NOMO-1 treated with dmso at 0.1 percent for 144 hours (cell line): Measurements from ENCODE around the gene ALG5.

ENCODE experiments used
- DNase-seq: peaks from one replicate; lab custom pipeline; 2025; ENCODE audit not compliant: unreplicated experiment; lab: John Stamatoyannopoulos, UW

ALG5 gene

GRCh38 chr13:36915896-36916640 is 83.1 kb downstream of the ALG5 start:
- DNase-seq: no peak

DNA sequence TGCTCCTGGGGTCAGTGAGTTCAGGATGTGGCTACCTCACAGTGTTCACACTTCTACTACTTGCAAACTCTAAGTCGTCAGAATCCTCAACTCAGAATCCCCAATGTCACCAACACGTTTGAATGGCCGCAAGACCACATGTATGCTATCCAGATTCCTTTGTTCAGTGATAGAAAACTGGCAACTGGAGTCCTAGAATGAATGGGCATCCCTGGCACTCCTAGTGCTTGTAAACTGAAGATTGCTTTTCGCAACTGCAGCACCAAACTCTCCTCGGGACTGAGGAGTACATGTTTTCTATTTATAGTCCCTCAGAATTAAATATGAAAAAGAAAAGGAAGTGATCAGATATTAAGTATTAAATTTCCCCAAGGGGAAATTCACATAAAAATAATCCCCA is 84.0 kb downstream of the ALG5 start:
- DNase-seq: no peak

- no peak for DNase-seq
These were observed 84.5 kb downstream of the ALG5 start for GRCh38 chr13:36914648-36915047.

GRCh38 chr13:36913463-36913862 is 85.7 kb downstream of the ALG5 start:
- no peak for DNase-seq

GRCh38 chr13:36912973-36913372 is 86.2 kb downstream of the ALG5 start:
- no peak for DNase-seq

GRCh38 chr13:36912369-36912768 is 86.8 kb downstream of the ALG5 start:
- DNase-seq: no peak

GRCh38 chr13:36910545-36910944 is 88.6 kb downstream of the ALG5 start:
- DNase-seq: no peak

DNA sequence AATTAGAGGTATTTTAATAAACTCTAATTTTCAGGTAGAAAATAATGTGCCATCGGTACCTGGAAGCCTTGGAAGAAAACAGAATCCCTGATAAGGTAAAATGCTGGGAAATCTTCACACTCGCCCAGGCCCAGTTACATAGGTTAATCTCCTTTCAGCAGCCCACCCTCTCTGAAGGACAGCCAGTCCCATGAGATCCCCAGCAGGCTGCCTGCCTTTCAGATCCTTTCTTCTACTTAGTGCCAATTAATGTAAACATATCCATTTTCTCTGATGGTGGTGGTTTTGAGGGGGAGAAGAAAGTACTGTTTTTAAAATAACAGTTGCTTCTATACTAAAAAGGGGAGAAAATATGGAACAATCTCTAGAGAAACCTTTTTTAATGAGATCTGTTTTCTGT is 91.3 kb downstream of the ALG5 start:
- DNase-seq: no peak

DNA sequence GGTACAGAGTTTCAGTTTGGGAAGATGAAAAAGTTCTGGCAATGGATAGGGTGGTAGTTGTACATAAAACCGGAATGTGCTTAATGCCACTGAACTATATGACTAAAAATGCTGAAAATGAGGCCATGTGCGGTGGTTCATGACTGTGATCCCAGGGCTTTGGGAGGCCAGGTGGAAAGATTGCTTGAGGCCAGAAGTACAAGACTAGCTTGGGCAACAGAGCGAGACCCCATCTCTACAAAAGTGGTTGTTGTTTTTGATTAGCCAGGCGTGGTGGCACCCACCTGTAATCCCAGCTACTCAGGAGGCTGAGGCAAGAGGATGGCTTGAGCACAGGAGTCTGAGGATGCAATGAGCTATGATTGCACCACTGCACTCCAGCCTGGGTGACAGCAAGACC is 91.9 kb downstream of the ALG5 start:
- no peak for DNase-seq

GRCh38 chr13:36905944-36906343 is 93.2 kb downstream of the ALG5 start:
- no peak for DNase-seq

DNA sequence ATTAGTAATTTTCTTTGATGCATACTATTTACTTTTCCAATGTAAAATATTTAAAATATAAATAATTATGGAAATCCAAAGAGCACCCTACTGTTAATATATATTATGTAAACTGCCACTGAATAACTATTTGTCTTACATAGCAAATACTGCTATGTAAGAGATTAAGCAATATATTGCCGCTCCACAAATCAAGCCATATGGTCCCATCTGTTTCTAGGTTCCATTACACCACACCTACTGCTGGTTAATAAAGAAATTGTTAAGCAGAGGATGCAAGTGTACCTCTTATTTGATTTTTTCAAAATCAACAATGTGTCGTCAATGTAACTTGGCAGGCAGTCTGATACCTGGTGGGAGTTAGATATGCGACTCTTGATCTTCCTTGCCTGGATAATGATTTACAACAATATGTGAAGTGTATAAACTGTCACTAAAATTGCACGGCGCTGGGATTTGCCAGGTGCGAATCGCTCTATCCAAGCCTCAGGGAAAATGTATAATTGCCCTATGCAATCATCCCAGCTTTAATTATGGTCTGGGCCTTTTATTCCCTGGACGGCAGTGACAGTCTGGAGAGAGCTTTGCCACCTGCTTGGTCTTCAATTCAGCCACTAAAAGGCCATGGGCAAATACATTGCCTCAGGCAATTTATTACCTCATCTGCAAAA is 95.1 kb downstream of the ALG5 start:
- no peak for DNase-seq
